ENCODE data around the gene FHOD1.

- TF ChIP-seq EP300 (IDR thresholded peaks at IDR 0.05) (no peak), CTCF (IDR thresholded peaks at IDR 0.05) (no peak), POLR2A (IDR thresholded peaks at IDR 0.05) (no peak)
These were observed 67.7 kb downstream of the FHOD1 start for GRCh38 chr16:67179421-67180080.
